Tibial artery (tissue), 4 donors: ENCODE data around the gene POM121L2.
"Not testable (repeated sequence)": the region's sequence is repeated elsewhere in the genome, so short reads cannot be mapped to it uniquely, and the experiment has no call there.

Experiments used
- DNase-seq, 2 donors: peaks; one replicate each; pipeline ENCODE4 v3.0.0-alpha.2; 2019
- H3K27ac ChIP-seq, 2 donors: fragments of 200-600 bp; sonication (generic) in 1 of 2; 1 replicate in 1 of 2; 2 replicates in 1 of 2; pipeline ENCODE4 v1.5.1; 2018 to 2019; ENCODE audit warnings: mild to moderate bottlenecking in 1 of 2
- H3K27me3 ChIP-seq, 2 donors: fragments of 200-600 bp; sonication (generic) in 1 of 2; one replicate each; pipeline versions ENCODE4 v1.5.1 to v1.6.0; 2016 to 2019
- H3K36me3 ChIP-seq, 3 donors: fragments of 200-600 bp; sonication (generic) in 2 of 3; one replicate each; pipeline ENCODE4 v1.5.1; 2016 to 2019; ENCODE audit warnings: mild to moderate bottlenecking in 2 of 3
- H3K4me1 ChIP-seq, 4 donors: fragments of 200-600 bp; sonication (generic) in 2 of 4; 1 replicate in 3 of 4; 2 replicates in 1 of 4; pipeline ENCODE4 v1.5.1; 2016 to 2019
- H3K4me3 ChIP-seq, 2 donors: fragments of 200-600 bp; sonication (generic) in 1 of 2; 1 replicate in 1 of 2; 2 replicates in 1 of 2; pipeline ENCODE4 v1.5.1; 2018 to 2019; ENCODE audit warnings: mild to moderate bottlenecking in 2 of 2
- H3K9me3 ChIP-seq, 3 donors: fragments of 200-600 bp; sonication (generic) in 1 of 3; one replicate each; pipeline ENCODE4 v1.5.1; 2016 to 2019
- CTCF ChIP-seq, 2 experiments: fragments of 200-600 bp in 1 of 2; fragments of 450-650 bp in 1 of 2; IDR thresholded peaks; one replicate each; pipeline ENCODE4 v1.5.1; 2017 to 2019; ENCODE audit warnings: antibody characterized with exemption in 2 of 2, mild to moderate bottlenecking in 1 of 2, moderate library complexity in 1 of 2
- intact Hi-C: fragments of 100-400 bp; cut with DNase I; formaldehyde crosslinking; loops from one replicate; pipeline ENCODE4 v1.15.0; 2023; ENCODE audit warnings: low total_unique reads

The POM121L2 gene

GRCh38 chr6:27279513-27280063, 32.5 kb downstream of the POM121L2 start:
- Histone ChIP-seq H3K9me3 (peaks cover 0 to 21% (median 8%) of the 10 kb centered on the region in 3 donors), H3K27me3 (peaks cover 6 to 84% of the 10 kb centered on the region in 2 donors), H3K4me3 (no peak overlapping the region), H3K36me3 (no peaks in the 10 kb centered on the region), H3K27ac (no peak overlapping the region), H3K4me1 (no peaks in the 10 kb centered on the region)
- TF ChIP-seq CTCF (IDR thresholded peaks at IDR 0.05), result no peak
- intact Hi-C loops, result no loop called here
- DNase-seq, result no peak

DNA sequence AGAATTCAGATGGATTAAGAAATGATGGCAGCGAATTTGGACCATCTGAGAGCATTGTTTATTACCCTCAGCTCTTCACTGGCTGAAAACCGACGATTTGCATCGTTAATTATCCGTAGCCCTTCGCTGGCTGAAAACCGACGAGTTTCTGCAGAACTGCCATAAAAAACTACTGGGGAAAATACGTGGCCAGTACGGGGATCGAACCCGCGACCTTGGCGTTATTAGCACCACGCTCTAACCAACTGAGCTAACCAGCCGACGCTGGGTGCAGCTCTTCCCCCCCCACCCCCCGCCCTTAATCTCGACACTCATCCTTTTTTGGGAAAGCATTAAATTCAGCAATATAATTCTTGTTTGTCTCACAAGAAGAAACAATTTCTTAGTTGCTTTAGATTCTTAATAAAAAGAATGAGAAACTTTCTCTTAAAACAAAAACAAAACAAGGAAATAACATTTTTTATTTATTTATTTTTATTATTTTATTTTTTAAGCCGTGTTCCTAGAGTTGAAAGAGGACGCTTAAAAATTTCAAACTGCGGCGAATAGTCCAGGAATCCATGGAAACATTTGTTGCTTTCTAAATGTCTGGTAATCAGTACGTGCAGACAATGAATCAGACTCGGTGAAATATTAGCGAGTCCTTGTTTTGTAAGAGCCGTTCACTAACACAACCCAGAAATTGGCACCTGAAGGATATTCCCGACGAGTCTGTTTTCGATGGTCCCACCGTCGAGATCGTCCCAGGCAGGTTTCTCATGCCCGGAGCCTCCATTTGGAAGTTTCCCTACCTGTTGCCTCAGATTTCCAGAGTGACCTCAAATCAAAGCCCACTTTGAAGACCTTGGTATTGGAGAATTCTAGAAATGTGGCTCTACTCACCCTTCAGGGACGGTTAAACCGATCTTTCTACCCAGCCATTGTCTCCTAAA, 36.8 kb downstream of the POM121L2 start:
- H3K4me3 ChIP-seq, result no peak overlapping the region
- no peaks in the 10 kb centered on the region for H3K4me1 ChIP-seq
- H3K27me3 ChIP-seq, result peaks cover 0 to 70% of the 10 kb centered on the region in 2 donors
- H3K9me3 ChIP-seq, result peaks cover 0 to 10% (median 0%) of the 10 kb centered on the region in 3 donors
- DNase-seq, result no peak
- no peaks in the 10 kb centered on the region for H3K36me3 ChIP-seq
- no peak overlapping the region for H3K27ac ChIP-seq
- intact Hi-C loops, result no loop called here
- no peak for TF ChIP-seq CTCF (IDR thresholded peaks at IDR 0.05)

- intact Hi-C loops, result no loop called here
- TF ChIP-seq CTCF (IDR thresholded peaks at IDR 0.05), result no peak
- H3K4me1 ChIP-seq, result no peaks in the 10 kb centered on the region
- no peak overlapping the region for H3K27ac ChIP-seq
- H3K27me3 ChIP-seq, result peaks cover 0 to 66% of the 10 kb centered on the region in 2 donors
- peaks cover 0 to 10% (median 0%) of the 10 kb centered on the region in 3 donors for H3K9me3 ChIP-seq
- H3K4me3 ChIP-seq, result no peak overlapping the region
- DNase-seq, result no peak
- no peaks in the 10 kb centered on the region for H3K36me3 ChIP-seq
Measured at GRCh38 chr6:27273783-27274182, 38.3 kb downstream of the POM121L2 start.

DNA sequence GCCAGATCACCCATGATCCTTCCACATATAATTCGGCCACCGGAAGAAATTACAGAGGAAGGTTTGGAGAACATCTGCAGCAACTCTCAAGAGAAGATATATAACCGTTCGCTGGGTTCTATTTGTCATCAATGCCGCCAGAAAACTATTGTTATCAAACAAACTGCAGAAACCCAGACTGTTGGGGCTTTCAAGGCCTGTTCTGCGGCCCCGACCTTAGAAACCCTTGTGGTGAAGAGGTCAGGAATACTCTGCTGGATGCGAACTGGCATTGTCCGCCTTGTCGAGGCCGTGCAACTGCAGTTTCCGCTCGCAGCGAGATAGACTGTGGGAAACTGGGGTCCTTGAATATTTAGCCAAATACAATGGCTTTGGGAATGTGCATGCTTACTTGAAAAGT, 43.3 kb downstream of the POM121L2 start:
- no peak overlapping the region for H3K4me3 ChIP-seq
- TF ChIP-seq CTCF (IDR thresholded peaks at IDR 0.05), result no peak
- H3K9me3 ChIP-seq, result no peaks in the 10 kb centered on the region
- intact Hi-C loops, result no loop called here
- no peaks in the 10 kb centered on the region for H3K4me1 ChIP-seq
- no peaks in the 10 kb centered on the region for H3K36me3 ChIP-seq
- no peak for DNase-seq
- H3K27me3 ChIP-seq, result peaks cover 0 to 48% of the 10 kb centered on the region in 2 donors
- no peak overlapping the region for H3K27ac ChIP-seq

GRCh38 chr6:27267857-27268434, 44.1 kb downstream of the POM121L2 start:
- Histone ChIP-seq H3K4me1 (no peaks in the 10 kb centered on the region), H3K4me3 (no peak overlapping the region), H3K27ac (no peak overlapping the region), H3K36me3 (no peaks in the 10 kb centered on the region), H3K27me3 (peaks cover 0 to 44% of the 10 kb centered on the region in 2 donors), H3K9me3 (no peaks in the 10 kb centered on the region)
- intact Hi-C loops, result no loop called here
- DNase-seq, result no peak
- TF ChIP-seq CTCF (IDR thresholded peaks at IDR 0.05), result no peak

- H3K27ac ChIP-seq, DNase-seq, intact Hi-C loops, H3K4me3 ChIP-seq, H3K36me3 ChIP-seq, H3K9me3 ChIP-seq, H3K4me1 ChIP-seq: not testable (repeated sequence)
- H3K27me3 ChIP-seq, result peaks cover 0 to 39% of the 10 kb centered on the region in 2 donors
Measured at GRCh38 chr6:27267003-27267402, 45.1 kb downstream of the POM121L2 start.
